ENCODE data around the gene OR6V1. TPM values are rescaled to one million over a fixed set of nuclear protein-coding genes. Genes with fewer than 3 reads are reported as not detected.

The OR6V1 gene
- total RNA-seq (2013): not detected
- not detected for polyA plus RNA-seq
- polyA minus RNA-seq: not detected in 2 replicates
- total RNA-seq: 0 to 0.15 (median 0) reads per million in 11 experiments

GRCh38 chr7:143052041-143052440 lies at the start of gene OR6V1:
Gene OR6V1, plus strand, starts transcription at chr7:143052341. Its CDS starts 0 bp downstream, at chr7:143052341.
- WGBS (ENCODE audit: insufficient coverage): 98% methylated on average over 4 of the region's 4 CpGs
- H3K4me3 Mint-ChIP-seq: peak within 1 kb of the TSS in 1 of 2 donors; percentile 12
- DNase-seq: no peak

GRCh38 chr7:143002898-143003297 lies 49.2 kb upstream of the OR6V1 start:
- Histone ChIP-seq H3K4me3 (replicated peaks in 1 of 3; ENCODE audit: low read depth in 2 of 3, low read length in 3 of 3) (peak overlapping the region in 2 of 3 experiments; percentile 62 to 68), H4K20me1 (ENCODE audit: insufficient read depth, low read length) (no peaks in the 10 kb centered on the region), H3K4me2 (replicated peaks; ENCODE audit: extremely low read depth, low read length, poor library complexity, severe bottlenecking) (peak overlapping the region; percentile 65), H3K79me2 (ENCODE audit: insufficient read depth, low read length) (no peaks in the 10 kb centered on the region), H3K9me3 (replicated peaks in 1 of 2; ENCODE audit: control insufficient read depth in 1 of 2, insufficient read depth in 1 of 2, low read length in 2 of 2) (no peaks in the 10 kb centered on the region), H3K27ac (ENCODE audit: low read depth in 1 of 2, low read length in 2 of 2) (no peak overlapping the region), H3K27me3 (ENCODE audit: control insufficient read depth in 2 of 2, insufficient read depth in 2 of 2, low read length in 2 of 2) (no peaks in the 10 kb centered on the region), H2AFZ (ENCODE audit: insufficient read depth, low read depth, low read length, poor library complexity, severe bottlenecking) (peak overlapping the region; percentile 80), H3K9ac (ENCODE audit: insufficient read depth, low read length, poor library complexity, severe bottlenecking) (no peak overlapping the region), H3K36me3 (replicated peaks in 1 of 2; ENCODE audit: control insufficient read depth in 1 of 2, insufficient read depth in 2 of 2, low read length in 2 of 2) (no peaks in the 10 kb centered on the region), H3K4me1 (ENCODE audit: control insufficient read depth in 1 of 2, insufficient read depth in 2 of 2, low read length in 2 of 2) (peaks cover under 1 to 2% of the 10 kb centered on the region in 2 donors)
- WGBS (ENCODE audit: insufficient coverage): 92% methylated on average over 4 of the region's 5 CpGs
- Mint-ChIP-seq H3K9me3 (peaks cover 0 to 6% (median 2%) of the 10 kb centered on the region in 7 donors), H3K27ac (peak overlapping the region in 1 of 7 donors; percentile 73), H3K4me3 (peak overlapping the region; percentile 81 to 95), H3K4me1 (peaks cover 9% of the 10 kb centered on the region), H3K36me3 (no peaks in the 10 kb centered on the region), H3K27me3 (ENCODE audit: low read depth in 3 of 3) (peaks cover 3 to 5% (median 3%) of the 10 kb centered on the region in 3 donors)
- DNase-seq: no peak
- no peak for TF ChIP-seq CTCF (IDR thresholded peaks at IDR 0.05)
- intact Hi-C loops (cut with micrococcal nuclease): loop anchor here (5.0 to 10.0 kb wide), 3 partner anchors 118 to 148 kb away; partner anchors contain the start of genes EPHB6 (in 2 of the 2) and TRPV6 (in 1 of the 2)

More at GRCh38 chr7:143052041-143052440, at the start of gene OR6V1:
- Mint-ChIP-seq H3K4me1 (peaks cover 30% of the 10 kb centered on the region), H3K36me3 (no peaks in the 10 kb centered on the region), H3K27me3 (ENCODE audit: low read depth in 3 of 3) (peaks cover 1 to 4% (median 2%) of the 10 kb centered on the region in 3 donors), H3K9me3 (peaks cover 0 to 2% (median 0%) of the 10 kb centered on the region in 7 donors), H3K27ac (peak within 1 kb of the TSS in 1 of 7 donors; percentile 31)
- no peak for TF ChIP-seq CTCF (IDR thresholded peaks at IDR 0.05)
- no peak within 1 kb of the TSS for H2AFZ ChIP-seq (ENCODE audit: insufficient read depth, low read depth, low read length, poor library complexity, severe bottlenecking)
- no peak within 1 kb of the TSS for H3K9ac ChIP-seq (ENCODE audit: insufficient read depth, low read length, poor library complexity, severe bottlenecking)
- intact Hi-C loops (cut with micrococcal nuclease): no loop called here
- H3K4me2 ChIP-seq (replicated peaks; ENCODE audit: extremely low read depth, low read length, poor library complexity, severe bottlenecking): no peak within 1 kb of the TSS
- no peak within 1 kb of the TSS for H3K4me3 ChIP-seq (replicated peaks in 1 of 3; ENCODE audit: low read depth in 2 of 3, low read length in 3 of 3)
- H3K4me1 ChIP-seq (ENCODE audit: control insufficient read depth in 1 of 2, insufficient read depth in 2 of 2, low read length in 2 of 2): peaks cover 24 to 28% of the 10 kb centered on the region in 2 donors
- H4K20me1 ChIP-seq (ENCODE audit: insufficient read depth, low read length): no peaks in the 10 kb centered on the region
- no peaks in the 10 kb centered on the region for H3K79me2 ChIP-seq (ENCODE audit: insufficient read depth, low read length)
- H3K36me3 ChIP-seq (replicated peaks in 1 of 2; ENCODE audit: control insufficient read depth in 1 of 2, insufficient read depth in 2 of 2, low read length in 2 of 2): no peaks in the 10 kb centered on the region
- no peak within 1 kb of the TSS for H3K27ac ChIP-seq (ENCODE audit: low read depth in 1 of 2, low read length in 2 of 2)
- H3K27me3 ChIP-seq (ENCODE audit: control insufficient read depth in 2 of 2, insufficient read depth in 2 of 2, low read length in 2 of 2): no peaks in the 10 kb centered on the region
- no peaks in the 10 kb centered on the region for H3K9me3 ChIP-seq (replicated peaks in 1 of 2; ENCODE audit: control insufficient read depth in 1 of 2, insufficient read depth in 1 of 2, low read length in 2 of 2)

Data from CD14-positive monocyte (primary cell).